Stimulated activated naive CD4-positive, alpha-beta T cell (primary cell): ENCODE results near the gene USE1.
"Not testable (repeated sequence)": the region's sequence is repeated elsewhere in the genome, so short reads cannot be mapped to it uniquely, and the experiment has no call there.

ENCODE experiments used
- DNase-seq, 6 experiments: peaks; one replicate each; lab custom pipeline; 2025; lab: John Stamatoyannopoulos, UW

Gene USE1

GRCh38 chr19:17215127-17215971 lies at the start of gene USE1:
Gene USE1 (plus strand): TSS chr19:17215357. CDS start chr19:17215406, 49 bp downstream.
- peak; percentile 77 to 88 (median 84) for DNase-seq

- DNase-seq, result no peak
Observed at GRCh38 chr19:17165715-17166114, 49.4 kb upstream of the USE1 start.

- no peak for DNase-seq
Observed at GRCh38 chr19:17170538-17171297, 44.4 kb upstream of the USE1 start.

GRCh38 chr19:17171874-17172273 lies 43.3 kb upstream of the USE1 start:
- no peak for DNase-seq

GRCh38 chr19:17172624-17173345 lies 42.4 kb upstream of the USE1 start:
- no peak for DNase-seq

GRCh38 chr19:17178291-17178690 lies 36.9 kb upstream of the USE1 start:
- no peak for DNase-seq

- no peak for DNase-seq
Observed at GRCh38 chr19:17180997-17181702, 34.0 kb upstream of the USE1 start.

GRCh38 chr19:17183271-17183761 lies 31.8 kb upstream of the USE1 start:
- DNase-seq, result peak in 3 of 6 experiments; percentile 9 to 44 (median 22)

GRCh38 chr19:17183858-17184321 lies 31.3 kb upstream of the USE1 start:
- peak in 5 of 6 experiments; percentile 3 to 61 (median 44) for DNase-seq

- peak in 5 of 6 experiments; percentile 6 to 54 (median 37) for DNase-seq
Observed at GRCh38 chr19:17184371-17184841, 30.8 kb upstream of the USE1 start.

GRCh38 chr19:17185590-17185989 lies 29.6 kb upstream of the USE1 start:
- DNase-seq, result no peak

- DNase-seq, result not testable (repeated sequence)
Observed at GRCh38 chr19:17191736-17192135, 23.4 kb upstream of the USE1 start.

GRCh38 chr19:17192751-17193150 lies 22.4 kb upstream of the USE1 start:
- DNase-seq, result no peak

- no peak for DNase-seq
Observed at GRCh38 chr19:17194608-17195007, 20.5 kb upstream of the USE1 start.

- DNase-seq, result no peak
Observed at GRCh38 chr19:17195106-17195505, 20.1 kb upstream of the USE1 start.

- DNase-seq, result no peak
Observed at GRCh38 chr19:17196610-17197009, 18.5 kb upstream of the USE1 start.

GRCh38 chr19:17197666-17198065 lies 17.5 kb upstream of the USE1 start:
- DNase-seq, result no peak

- no peak for DNase-seq
Observed at GRCh38 chr19:17200408-17201079, 14.6 kb upstream of the USE1 start.

- no peak for DNase-seq
Observed at GRCh38 chr19:17202249-17202648, 12.9 kb upstream of the USE1 start.

- DNase-seq, result no peak
Observed at GRCh38 chr19:17202713-17203112, 12.4 kb upstream of the USE1 start.
